ENCODE data around the gene SLC38A8.

GRCh38 chr16:84049403-84050060 is 6.9 kb upstream of the SLC38A8 start:
- no peak for TF ChIP-seq POLR2A (IDR thresholded peaks at IDR 0.05)
- TF ChIP-seq CTCF (IDR thresholded peaks at IDR 0.05), result no peak
- no peak for TF ChIP-seq EP300 (IDR thresholded peaks at IDR 0.05; ENCODE audit: low read depth)
- no peak for TF ChIP-seq POLR2AphosphoS5 (IDR thresholded peaks at IDR 0.05)
